DND-41 (cell line): Measurements from ENCODE around the gene ZNF586.
"Not testable (repeated sequence)": the region's sequence is repeated elsewhere in the genome, so short reads cannot be mapped to it uniquely, and the experiment has no call there.

Source experiments
- ATAC-seq: fragments of 200-7000 bp; cut with Tn5 transposase; 3 replicates; pipeline ENCODE4 v1.9.1; 2021; ENCODE audit warnings: low read depth; ENCODE audit not compliant: insufficient read depth
- DNase-seq: peaks from one replicate; pipeline ENCODE4 v3.0.0-alpha.2; 2020
- H2AFZ ChIP-seq: 2 replicates; pipeline ENCODE4 v1.6.0; 2012; ENCODE audit warnings: low read depth, low read length
- H3K27ac ChIP-seq: 2 replicates; pipeline ENCODE4 v1.5.1; 2012; ENCODE audit warnings: low read length, inconsistent platforms
- H3K27me3 ChIP-seq: fragments of 200-600 bp; sonication (generic); 2 replicates; pipeline ENCODE4 v1.6.0; 2012; ENCODE audit warnings: low read length, mild to moderate bottlenecking, inconsistent platforms; ENCODE audit not compliant: insufficient read depth, poor library complexity
- H3K36me3 ChIP-seq: 2 replicates; pipeline ENCODE4 v1.5.1; 2012; ENCODE audit warnings: low read length, inconsistent platforms; ENCODE audit not compliant: insufficient read depth
- H3K4me1 ChIP-seq: 2 replicates; pipeline ENCODE4 v1.5.1; 2012; ENCODE audit warnings: mild to moderate bottlenecking, low read length; ENCODE audit not compliant: insufficient read depth
- H3K4me2 ChIP-seq: 2 replicates; pipeline ENCODE4 v1.6.0; 2012; ENCODE audit warnings: mild to moderate bottlenecking, moderate library complexity, low read length, inconsistent platforms; ENCODE audit not compliant: insufficient read depth
- H3K4me3 ChIP-seq, 2 experiments: fragments of 200-600 bp in 1 of 2; shearing (Covaris generic) in 1 of 2; 2 replicates each; pipeline ENCODE4 v1.5.1; 2012 to 2016; ENCODE audit warnings: inconsistent platforms in 2 of 2, low read length in 2 of 2, mild to moderate bottlenecking in 2 of 2, low read depth in 1 of 2, moderate library complexity in 1 of 2
- H3K79me2 ChIP-seq: 2 replicates; pipeline ENCODE4 v1.6.0; 2012; ENCODE audit warnings: low read length, inconsistent platforms; ENCODE audit not compliant: insufficient read depth
- H3K9ac ChIP-seq: 2 replicates; pipeline ENCODE4 v1.6.0; 2012; ENCODE audit warnings: low read depth, mild to moderate bottlenecking, inconsistent platforms, low read length, moderate library complexity
- H3K9me3 ChIP-seq: 2 replicates; pipeline ENCODE4 v1.5.1; 2012; ENCODE audit warnings: low read length, moderate library complexity, mild to moderate bottlenecking, inconsistent platforms; ENCODE audit not compliant: insufficient read depth, severe bottlenecking
- H4K20me1 ChIP-seq: 2 replicates; pipeline ENCODE4 v1.6.0; 2012; ENCODE audit warnings: low read length; ENCODE audit not compliant: insufficient read depth
- CTCF ChIP-seq: IDR thresholded peaks from 2 replicates; pipeline ENCODE4 v1.5.1; 2012; ENCODE audit warnings: borderline replicate concordance, low read length, moderate library complexity, mild to moderate bottlenecking; ENCODE audit not compliant: poor library complexity, severe bottlenecking; ENCODE audit errors: extremely low read depth
- EZH2 ChIP-seq: IDR thresholded peaks from 3 replicates; pipeline ENCODE4 v1.6.1; 2012; ENCODE audit warnings: borderline replicate concordance, low read depth, mild to moderate bottlenecking, moderate library complexity, low read length, inconsistent platforms; ENCODE audit not compliant: severe bottlenecking

ZNF586 gene

GRCh38 chr19:57769345-57770131, at the start of gene ZNF586:
Gene ZNF586, plus strand, starts transcription at chr19:57769676. Its CDS starts 167 bp downstream, at chr19:57769843.
- H3K27me3 ChIP-seq = no peaks in the 10 kb centered on the region
- H3K79me2 ChIP-seq = peaks cover 51% of the 10 kb centered on the region
- peak within 1 kb of the TSS; percentile 96 for H2AFZ ChIP-seq
- H3K9ac ChIP-seq = peak within 1 kb of the TSS; percentile 71
- H4K20me1 ChIP-seq = peaks cover 17% of the 10 kb centered on the region; the same call in 1 of the 2 replicates
- H3K9me3 ChIP-seq = no peaks in the 10 kb centered on the region
- TF ChIP-seq CTCF (no peak), EZH2 (no peak)
- peaks cover 39% of the 10 kb centered on the region for H3K36me3 ChIP-seq
- peak; percentile 89 for DNase-seq
- peak within 1 kb of the TSS; percentile 79 for H3K27ac ChIP-seq
- peak within 1 kb of the TSS; percentile 84 to 97; a peak in 3 of 4 replicates for H3K4me3 ChIP-seq
- peak; percentile 100 for ATAC-seq
- H3K4me2 ChIP-seq = peak within 1 kb of the TSS; percentile 96
- peaks cover 36% of the 10 kb centered on the region for H3K4me1 ChIP-seq

- H3K79me2 ChIP-seq = peaks cover 42% of the 10 kb centered on the region
- DNase-seq (no peak), ATAC-seq (no peak)
- H3K9me3 ChIP-seq = peaks cover 22% of the 10 kb centered on the region
- no peaks in the 10 kb centered on the region for H3K27me3 ChIP-seq
- H3K27ac ChIP-seq = no peak overlapping the region
- H2AFZ ChIP-seq = no peak overlapping the region
- no peak overlapping the region for H3K9ac ChIP-seq
- no peak overlapping the region for H3K4me3 ChIP-seq
- H3K4me1 ChIP-seq = no peaks in the 10 kb centered on the region
- TF ChIP-seq CTCF = no peak
- TF ChIP-seq EZH2 = no peak
- H3K4me2 ChIP-seq = no peak overlapping the region
- peaks cover 55% of the 10 kb centered on the region for H3K36me3 ChIP-seq
- no peaks in the 10 kb centered on the region for H4K20me1 ChIP-seq
Measured at GRCh38 chr19:57719901-57720519, 49.5 kb upstream of the ZNF586 start.

GRCh38 chr19:57720878-57721277, 48.6 kb upstream of the ZNF586 start:
- peaks cover 22% of the 10 kb centered on the region for H3K9me3 ChIP-seq
- no peaks in the 10 kb centered on the region for H3K27me3 ChIP-seq
- H3K27ac ChIP-seq = no peak overlapping the region

DNA sequence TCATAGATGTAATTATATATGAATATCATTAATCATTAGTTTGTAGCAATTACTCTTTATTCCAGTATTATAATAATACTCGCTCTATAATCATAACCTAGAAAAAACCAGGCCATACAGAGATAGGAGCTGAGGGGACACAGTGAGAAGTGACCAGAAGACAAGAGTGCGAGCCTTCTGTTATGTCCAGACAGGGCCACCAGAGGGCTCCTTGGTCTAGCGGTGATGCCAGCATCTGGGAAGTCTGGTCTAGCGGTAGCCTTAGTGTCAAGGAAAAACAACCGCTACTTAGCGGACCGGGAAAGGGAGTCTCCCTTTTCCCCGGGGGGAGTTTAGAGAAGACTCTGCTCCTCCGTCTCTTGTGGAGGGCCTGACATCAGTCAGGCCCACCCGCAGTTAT, 31.2 kb upstream of the ZNF586 start:
- not testable (repeated sequence) for DNase-seq, H3K27ac ChIP-seq, H3K4me3 ChIP-seq, H3K9ac ChIP-seq, H4K20me1 ChIP-seq, H3K4me1 ChIP-seq, H3K36me3 ChIP-seq, H3K79me2 ChIP-seq, H3K27me3 ChIP-seq, H3K4me2 ChIP-seq, H2AFZ ChIP-seq, H3K9me3 ChIP-seq, ATAC-seq
- peak; percentile 24 for TF ChIP-seq CTCF

More at GRCh38 chr19:57720878-57721277, 48.6 kb upstream of the ZNF586 start:
- Histone ChIP-seq H3K4me2 (no peak overlapping the region), H4K20me1 (no peaks in the 10 kb centered on the region), H3K4me3 (no peak overlapping the region), H3K9ac (no peak overlapping the region), H3K4me1 (peaks cover 8% of the 10 kb centered on the region; the same call in 1 of the 2 replicates), H3K36me3 (peaks cover 57% of the 10 kb centered on the region), H3K79me2 (peaks cover 51% of the 10 kb centered on the region), H2AFZ (no peak overlapping the region)
- no peak for TF ChIP-seq EZH2
- no peak for ATAC-seq
- no peak for DNase-seq

GRCh38 chr19:57738770-57739169, 30.7 kb upstream of the ZNF586 start:
- H3K27me3 ChIP-seq, DNase-seq, H3K4me2 ChIP-seq, H3K27ac ChIP-seq, H4K20me1 ChIP-seq, H2AFZ ChIP-seq, H3K4me3 ChIP-seq, ATAC-seq, H3K36me3 ChIP-seq, H3K9me3 ChIP-seq, H3K4me1 ChIP-seq, H3K79me2 ChIP-seq, H3K9ac ChIP-seq: not testable (repeated sequence)
